ENCODE measurements around the gene ERO1B.

- TF ChIP-seq CTCF (IDR thresholded peaks at IDR 0.05) (no peak), POLR2A (IDR thresholded peaks at IDR 0.05) (no peak)
Observed at GRCh38 chr1:236235116-236235515, 46.6 kb downstream of the ERO1B start.
